Measurements from ENCODE around the gene ABCB1. TPM values are rescaled to one million over a fixed set of nuclear protein-coding genes. Genes with fewer than 3 reads are reported as not detected.

ABCB1 gene
- total RNA-seq, 1 experiment from 2014 or later, result not detected

- Histone ChIP-seq H3K27ac (ENCODE audit: low read length) (no peak overlapping the region), H3K9me2 (replicated peaks; ENCODE audit: low read length) (no peaks in the 10 kb centered on the region), H4K20me1 (ENCODE audit: low read length) (no peaks in the 10 kb centered on the region), H3K9ac (ENCODE audit: low read length) (no peak overlapping the region), H2AFZ (ENCODE audit: low read length) (peak overlapping the region; percentile 81), H3K4me1 (ENCODE audit: insufficient read depth, low read length) (peaks cover 10% of the 10 kb centered on the region), H3K36me3 (ENCODE audit: low read depth, low read length) (no peaks in the 10 kb centered on the region), H3F3A (ENCODE audit: low read length, unreplicated experiment) (no peaks in the 10 kb centered on the region), H3K27me3 (ENCODE audit: low read length) (peaks cover 13% of the 10 kb centered on the region; the same call in 1 of the 2 replicates), H3K4me3 (ENCODE audit: low read length) (peak overlapping the region; percentile 72), H3K79me2 (ENCODE audit: low read length) (no peaks in the 10 kb centered on the region), H3K9me3 (ENCODE audit: low read length) (no peaks in the 10 kb centered on the region), H3K4me2 (ENCODE audit: low read length) (peak overlapping the region; percentile 96)
- no peak for DNase-seq
- POLR2A ChIA-PET (ENCODE audit: unreplicated experiment), result no interaction called here
- ATAC-seq, result peak; percentile 18
- no TSS peak for BruUV-seq (replicated peaks)
- intact Hi-C loops (cut with micrococcal nuclease), result no loop called here
- CTCF ChIA-PET, result no interaction called here
- TF ChIP-seq EZH2phosphoT487 (IDR thresholded peaks at IDR 0.05; ENCODE audit: borderline replicate concordance, low read length) (no peak), EZH2 (IDR thresholded peaks at IDR 0.05; ENCODE audit: low read length, unreplicated experiment) (no peak)
- TF ChIP-seq, protein P1, sequence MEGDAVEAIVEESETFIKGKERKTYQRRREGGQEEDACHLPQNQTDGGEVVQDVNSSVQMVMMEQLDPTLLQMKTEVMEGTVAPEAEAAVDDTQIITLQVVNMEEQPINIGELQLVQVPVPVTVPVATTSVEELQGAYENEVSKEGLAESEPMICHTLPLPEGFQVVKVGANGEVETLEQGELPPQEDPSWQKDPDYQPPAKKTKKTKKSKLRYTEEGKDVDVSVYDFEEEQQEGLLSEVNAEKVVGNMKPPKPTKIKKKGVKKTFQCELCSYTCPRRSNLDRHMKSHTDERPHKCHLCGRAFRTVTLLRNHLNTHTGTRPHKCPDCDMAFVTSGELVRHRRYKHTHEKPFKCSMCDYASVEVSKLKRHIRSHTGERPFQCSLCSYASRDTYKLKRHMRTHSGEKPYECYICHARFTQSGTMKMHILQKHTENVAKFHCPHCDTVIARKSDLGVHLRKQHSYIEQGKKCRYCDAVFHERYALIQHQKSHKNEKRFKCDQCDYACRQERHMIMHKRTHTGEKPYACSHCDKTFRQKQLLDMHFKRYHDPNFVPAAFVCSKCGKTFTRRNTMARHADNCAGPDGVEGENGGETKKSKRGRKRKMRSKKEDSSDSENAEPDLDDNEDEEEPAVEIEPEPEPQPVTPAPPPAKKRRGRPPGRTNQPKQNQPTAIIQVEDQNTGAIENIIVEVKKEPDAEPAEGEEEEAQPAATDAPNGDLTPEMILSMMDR (conservative IDR thresholded peaks at IDR 0.05; ENCODE audit: low read depth, low read length), result no peak
Measured at GRCh38 chr7:87627634-87627994, 26.9 kb upstream of the ABCB1 start.

DNA sequence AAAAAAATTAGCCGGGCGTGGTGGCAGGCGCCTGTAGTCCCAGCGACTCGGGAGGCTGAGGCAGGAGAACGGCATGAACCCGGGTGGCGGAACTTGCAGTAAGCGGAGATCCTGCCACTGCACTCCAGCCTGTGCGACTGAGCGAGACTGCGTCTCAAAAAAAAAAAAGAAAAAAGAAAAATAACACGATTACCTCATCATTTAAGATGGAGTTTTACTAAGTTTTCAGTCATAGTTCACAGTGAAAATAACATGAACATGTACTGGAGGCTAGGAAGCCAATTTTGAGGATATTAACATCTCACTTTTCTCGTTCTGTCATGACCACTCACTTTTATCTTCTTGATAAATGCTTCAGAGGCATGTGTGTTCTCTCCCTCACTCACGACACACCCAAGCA, 24.4 kb upstream of the ABCB1 start:
- Histone ChIP-seq H3K9ac (ENCODE audit: low read length) (no peak overlapping the region), H3K4me3 (ENCODE audit: low read length) (no peak overlapping the region), H3K9me3 (ENCODE audit: low read length) (no peaks in the 10 kb centered on the region), H3K27ac (ENCODE audit: low read length) (no peak overlapping the region), H3F3A (ENCODE audit: low read length, unreplicated experiment) (no peaks in the 10 kb centered on the region), H3K4me2 (ENCODE audit: low read length) (no peak overlapping the region), H3K79me2 (ENCODE audit: low read length) (no peaks in the 10 kb centered on the region), H4K20me1 (ENCODE audit: low read length) (no peaks in the 10 kb centered on the region), H3K27me3 (ENCODE audit: low read length) (peaks cover 17% of the 10 kb centered on the region; the same call in 1 of the 2 replicates), H3K36me3 (ENCODE audit: low read depth, low read length) (no peaks in the 10 kb centered on the region), H2AFZ (ENCODE audit: low read length) (no peak overlapping the region), H3K4me1 (ENCODE audit: insufficient read depth, low read length) (peaks cover 10% of the 10 kb centered on the region), H3K9me2 (replicated peaks; ENCODE audit: low read length) (no peaks in the 10 kb centered on the region)
- intact Hi-C loops (cut with micrococcal nuclease), result no loop called here
- ATAC-seq, result no peak
- no peak for DNase-seq
- CTCF ChIA-PET, result no interaction called here
- POLR2A ChIA-PET (ENCODE audit: unreplicated experiment), result no interaction called here
- BruUV-seq (replicated peaks), result no TSS peak
- no peak for TF ChIP-seq EZH2 (IDR thresholded peaks at IDR 0.05; ENCODE audit: low read length, unreplicated experiment)
- TF ChIP-seq, protein P1 (conservative IDR thresholded peaks at IDR 0.05; ENCODE audit: low read depth, low read length), result no peak
- TF ChIP-seq EZH2phosphoT487 (IDR thresholded peaks at IDR 0.05; ENCODE audit: borderline replicate concordance, low read length), result no peak

DNA sequence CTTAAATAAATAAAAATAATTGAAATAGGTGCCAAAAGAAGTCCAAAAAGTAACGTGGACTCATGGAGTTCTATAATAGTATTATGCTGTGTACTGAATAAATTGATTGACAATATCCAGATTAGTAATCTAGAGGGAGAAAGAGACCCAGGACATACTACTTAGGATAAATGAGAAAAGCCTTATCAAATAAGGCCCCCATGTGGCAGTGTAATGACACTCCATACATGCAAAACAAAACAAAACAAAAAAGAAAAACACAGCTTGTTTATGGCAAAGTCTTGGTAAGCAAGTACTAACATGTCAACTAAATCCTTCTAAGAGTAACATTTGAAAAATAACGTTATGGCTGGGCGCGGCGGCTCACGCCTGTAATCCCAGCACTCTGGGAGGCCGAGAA, 23.9 kb upstream of the ABCB1 start:
- H3K79me2 ChIP-seq (ENCODE audit: low read length), result no peaks in the 10 kb centered on the region
- no peak overlapping the region for H3K9ac ChIP-seq (ENCODE audit: low read length)
- H3K36me3 ChIP-seq (ENCODE audit: low read depth, low read length), result no peaks in the 10 kb centered on the region
- no peaks in the 10 kb centered on the region for H3K9me3 ChIP-seq (ENCODE audit: low read length)
- no peak for ATAC-seq
- ChIA-PET POLR2A (ENCODE audit: unreplicated experiment) (no interaction called here), CTCF (no interaction called here)
- no peak overlapping the region for H3K27ac ChIP-seq (ENCODE audit: low read length)
- no peak for DNase-seq
- no peaks in the 10 kb centered on the region for H4K20me1 ChIP-seq (ENCODE audit: low read length)
- no peaks in the 10 kb centered on the region for H3K9me2 ChIP-seq (replicated peaks; ENCODE audit: low read length)
- H2AFZ ChIP-seq (ENCODE audit: low read length), result no peak overlapping the region
- no peak overlapping the region for H3K4me2 ChIP-seq (ENCODE audit: low read length)
- H3K27me3 ChIP-seq (ENCODE audit: low read length), result peaks cover 16% of the 10 kb centered on the region; the same call in 1 of the 2 replicates
- H3K4me3 ChIP-seq (ENCODE audit: low read length), result no peak overlapping the region
- intact Hi-C loops (cut with micrococcal nuclease), result no loop called here
- TF ChIP-seq EZH2phosphoT487 (IDR thresholded peaks at IDR 0.05; ENCODE audit: borderline replicate concordance, low read length) (no peak), EZH2 (IDR thresholded peaks at IDR 0.05; ENCODE audit: low read length, unreplicated experiment) (no peak)
- TF ChIP-seq, protein P1 (conservative IDR thresholded peaks at IDR 0.05; ENCODE audit: low read depth, low read length), result peak; percentile 29; the same call in 1 of the 2 replicates
- H3F3A ChIP-seq (ENCODE audit: low read length, unreplicated experiment), result no peaks in the 10 kb centered on the region
- peaks cover 10% of the 10 kb centered on the region for H3K4me1 ChIP-seq (ENCODE audit: insufficient read depth, low read length)
- BruUV-seq (replicated peaks), result no TSS peak

All from PC-3 (cell line).